ENCODE data around the gene PRPS1.

GRCh38 chrX:107579956-107580355 is 48.4 kb upstream of the PRPS1 start:
- TF ChIP-seq POLR2A (IDR thresholded peaks at IDR 0.05; ENCODE audit: low read depth, low read length) (no peak), PAX5 (IDR thresholded peaks at IDR 0.05; ENCODE audit: insufficient read depth, low read length, severe bottlenecking) (no peak)

Data from GM12891 (cell line).